Upper lobe of left lung (tissue), 6 donors: ENCODE results near the gene SBF1. TPM values are rescaled to one million over a fixed set of nuclear protein-coding genes. Genes with fewer than 3 reads are reported as not detected.

Source experiments
- ATAC-seq, 2 donors: fragments of 200-7000 bp; cut with Tn5 transposase; one replicate each; pipeline ENCODE4 v1.9.1; 2022; ENCODE audit warnings: mild to moderate bottlenecking in 2 of 2, moderate library complexity in 2 of 2; ENCODE audit not compliant: low FRiP score in 2 of 2
- DNase-seq, 2 donors: peaks; one replicate each; pipeline ENCODE4 v3.0.0-alpha.2; 2019 to 2020
- H3K27ac ChIP-seq, 4 donors: fragments of 200-600 bp; sonication (generic); one replicate each; pipeline ENCODE4 v1.5.1; 2016 to 2019
- H3K27me3 ChIP-seq, 4 donors: fragments of 200-600 bp; sonication (generic); one replicate each; pipeline ENCODE4 v1.5.1; 2017 to 2019
- H3K36me3 ChIP-seq, 4 donors: fragments of 200-600 bp; sonication (generic); one replicate each; pipeline ENCODE4 v1.5.1; 2016 to 2019
- H3K4me1 ChIP-seq, 4 donors: fragments of 200-600 bp; sonication (generic); one replicate each; pipeline ENCODE4 v1.5.1; 2018 to 2019
- H3K4me3 ChIP-seq, 4 donors: fragments of 200-600 bp; sonication (generic); one replicate each; pipeline ENCODE4 v1.5.1; 2017 to 2019; ENCODE audit warnings: mild to moderate bottlenecking in 2 of 4, moderate library complexity in 1 of 4
- H3K9me3 ChIP-seq, 4 donors: fragments of 200-600 bp; sonication (generic); one replicate each; pipeline ENCODE4 v1.5.1; 2018 to 2019
- EP300 ChIP-seq, 4 donors: sonication (generic); formaldehyde crosslinking; IDR thresholded peaks; one replicate each; pipeline ENCODE4 v1.5.1; 2017; ENCODE audit warnings: antibody characterized with exemption in 4 of 4, control low read depth in 2 of 4
- POLR2A ChIP-seq, 4 donors: fragments of 450-650 bp; IDR thresholded peaks; one replicate each; pipeline ENCODE4 v1.5.1; 2016 to 2017; ENCODE audit warnings: antibody characterized with exemption in 4 of 4, mild to moderate bottlenecking in 2 of 4
- POLR2AphosphoS5 ChIP-seq, 2 donors: sonication (generic); formaldehyde crosslinking; IDR thresholded peaks; one replicate each; pipeline ENCODE4 v1.5.1; 2017; ENCODE audit warnings: antibody characterized with exemption in 2 of 2
- WGBS, 2 donors: methylation state at CpG; one replicate each; pipeline ENCODE4 v1.1.5; 2017 to 2018; 5-methylcytosine and 5-hydroxymethylcytosine counted together
- total RNA-seq, 6 donors: library from RNA; depleted of rRNA in 4 of 6; stranded (reverse); fragments of >200 nt in 4 of 6; gene quantifications; one replicate each; pipeline versions ENCODE4 v1.1.0 to v1.2.1, GENCODE V29; 2016 to 2021
- TF ChIP-seq, protein P1 (sequence below), 6 experiments: fragments of 450-650 bp in 4 of 6; fragments of 200-600 bp in 2 of 6; sonication (generic) in 2 of 6; IDR thresholded peaks; one replicate each; pipeline ENCODE4 v1.5.1; 2016 to 2019; ENCODE audit warnings: antibody characterized with exemption in 6 of 6
- donor health status: DM: no; HTN: no; CAD: no; lungs with moderate emphysema.
- donor health status: DM: no; HTN: yes; CAD: no; lungs with severe emphysema.

The SBF1 gene
- total RNA-seq, 6 donors from 2014 or later, result 44.6 to 117 (median 75.7) TPM

DNA sequence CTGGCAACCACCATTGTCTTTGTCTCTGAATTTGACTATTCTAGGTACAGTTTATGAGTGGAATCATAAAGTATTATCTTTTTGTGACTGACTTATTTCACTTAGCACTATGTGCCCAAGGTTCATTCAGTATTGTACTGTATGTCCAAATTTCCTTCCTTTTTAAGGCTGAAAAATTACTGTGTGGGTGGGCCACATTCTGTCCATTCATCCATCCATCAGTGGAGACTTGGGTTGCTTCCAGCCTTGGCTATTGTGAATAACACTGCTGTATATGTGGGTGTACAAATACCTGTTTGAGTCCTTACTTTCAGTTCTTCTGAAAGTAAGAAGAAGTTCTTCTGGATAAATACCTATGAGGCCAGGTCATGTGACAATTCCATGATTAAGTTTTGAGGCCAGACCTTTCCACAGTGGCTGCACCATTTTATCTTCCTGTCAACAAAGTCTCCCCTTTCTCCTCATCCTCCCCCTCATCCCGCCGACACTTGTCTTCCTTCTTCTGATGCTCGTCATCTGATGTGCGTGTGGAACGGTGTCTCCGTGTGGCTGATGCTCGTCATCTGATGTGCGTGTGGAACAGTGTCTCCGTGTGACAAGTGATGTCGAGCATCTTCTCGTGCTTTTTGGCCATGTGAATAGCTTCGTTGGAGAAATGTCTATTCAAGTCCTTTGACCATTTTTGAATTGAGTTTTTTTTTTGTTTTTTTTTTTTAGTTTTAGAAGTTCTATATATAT lies 49.5 kb downstream of the SBF1 start:
- no peaks in the 10 kb centered on the region for H3K27me3 ChIP-seq
- no peaks in the 10 kb centered on the region for H3K4me1 ChIP-seq
- no peak overlapping the region for H3K27ac ChIP-seq
- TF ChIP-seq EP300 (IDR thresholded peaks at IDR 0.05) (no peak), POLR2A (IDR thresholded peaks at IDR 0.05) (no peak), POLR2AphosphoS5 (IDR thresholded peaks at IDR 0.05) (no peak)
- TF ChIP-seq, protein P1, sequence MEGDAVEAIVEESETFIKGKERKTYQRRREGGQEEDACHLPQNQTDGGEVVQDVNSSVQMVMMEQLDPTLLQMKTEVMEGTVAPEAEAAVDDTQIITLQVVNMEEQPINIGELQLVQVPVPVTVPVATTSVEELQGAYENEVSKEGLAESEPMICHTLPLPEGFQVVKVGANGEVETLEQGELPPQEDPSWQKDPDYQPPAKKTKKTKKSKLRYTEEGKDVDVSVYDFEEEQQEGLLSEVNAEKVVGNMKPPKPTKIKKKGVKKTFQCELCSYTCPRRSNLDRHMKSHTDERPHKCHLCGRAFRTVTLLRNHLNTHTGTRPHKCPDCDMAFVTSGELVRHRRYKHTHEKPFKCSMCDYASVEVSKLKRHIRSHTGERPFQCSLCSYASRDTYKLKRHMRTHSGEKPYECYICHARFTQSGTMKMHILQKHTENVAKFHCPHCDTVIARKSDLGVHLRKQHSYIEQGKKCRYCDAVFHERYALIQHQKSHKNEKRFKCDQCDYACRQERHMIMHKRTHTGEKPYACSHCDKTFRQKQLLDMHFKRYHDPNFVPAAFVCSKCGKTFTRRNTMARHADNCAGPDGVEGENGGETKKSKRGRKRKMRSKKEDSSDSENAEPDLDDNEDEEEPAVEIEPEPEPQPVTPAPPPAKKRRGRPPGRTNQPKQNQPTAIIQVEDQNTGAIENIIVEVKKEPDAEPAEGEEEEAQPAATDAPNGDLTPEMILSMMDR (IDR thresholded peaks at IDR 0.05), result no peak
- H3K36me3 ChIP-seq, result peaks cover 22 to 94% (median 64%) of the 10 kb centered on the region in 4 donors
- ATAC-seq, result no peak
- H3K9me3 ChIP-seq, result no peaks in the 10 kb centered on the region
- no peak for DNase-seq
- 97 to 99% methylated on average over 12 of the region's 12 CpGs for WGBS, 2 donors
- no peak overlapping the region for H3K4me3 ChIP-seq

DNA sequence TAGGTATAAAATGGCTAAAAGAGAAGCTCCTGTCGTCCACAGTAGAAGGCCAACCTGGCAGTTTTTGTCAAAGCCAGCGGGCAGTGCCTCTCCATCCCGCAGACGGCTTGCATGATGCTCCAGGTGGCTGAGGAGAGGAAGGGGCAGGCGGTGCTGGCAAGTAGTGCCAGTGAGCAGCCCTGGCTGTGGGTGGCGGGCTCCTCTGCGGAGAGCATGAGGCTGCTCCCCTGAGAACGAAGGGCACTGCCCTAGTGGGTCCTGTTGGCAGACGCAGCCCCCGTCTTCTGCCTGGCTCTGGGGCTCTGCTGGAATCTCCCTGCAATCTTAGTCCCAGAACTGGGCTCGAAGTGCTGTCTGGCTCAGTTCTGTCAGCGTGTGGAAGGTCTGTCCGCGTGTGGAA lies 50.9 kb downstream of the SBF1 start:
- H3K36me3 ChIP-seq, result peaks cover 26 to 94% (median 68%) of the 10 kb centered on the region in 4 donors
- no peaks in the 10 kb centered on the region for H3K4me1 ChIP-seq
- ATAC-seq (no peak), DNase-seq (no peak)
- no peak overlapping the region for H3K27ac ChIP-seq
- 94 to 98% methylated on average over 13 of the region's 14 CpGs for WGBS, 2 donors
- H3K9me3 ChIP-seq, result no peaks in the 10 kb centered on the region
- TF ChIP-seq POLR2A (IDR thresholded peaks at IDR 0.05) (no peak), EP300 (IDR thresholded peaks at IDR 0.05) (no peak), POLR2AphosphoS5 (IDR thresholded peaks at IDR 0.05) (no peak)
- TF ChIP-seq, protein P1 (IDR thresholded peaks at IDR 0.05), result no peak
- no peaks in the 10 kb centered on the region for H3K27me3 ChIP-seq
- H3K4me3 ChIP-seq, result no peak overlapping the region

DNA sequence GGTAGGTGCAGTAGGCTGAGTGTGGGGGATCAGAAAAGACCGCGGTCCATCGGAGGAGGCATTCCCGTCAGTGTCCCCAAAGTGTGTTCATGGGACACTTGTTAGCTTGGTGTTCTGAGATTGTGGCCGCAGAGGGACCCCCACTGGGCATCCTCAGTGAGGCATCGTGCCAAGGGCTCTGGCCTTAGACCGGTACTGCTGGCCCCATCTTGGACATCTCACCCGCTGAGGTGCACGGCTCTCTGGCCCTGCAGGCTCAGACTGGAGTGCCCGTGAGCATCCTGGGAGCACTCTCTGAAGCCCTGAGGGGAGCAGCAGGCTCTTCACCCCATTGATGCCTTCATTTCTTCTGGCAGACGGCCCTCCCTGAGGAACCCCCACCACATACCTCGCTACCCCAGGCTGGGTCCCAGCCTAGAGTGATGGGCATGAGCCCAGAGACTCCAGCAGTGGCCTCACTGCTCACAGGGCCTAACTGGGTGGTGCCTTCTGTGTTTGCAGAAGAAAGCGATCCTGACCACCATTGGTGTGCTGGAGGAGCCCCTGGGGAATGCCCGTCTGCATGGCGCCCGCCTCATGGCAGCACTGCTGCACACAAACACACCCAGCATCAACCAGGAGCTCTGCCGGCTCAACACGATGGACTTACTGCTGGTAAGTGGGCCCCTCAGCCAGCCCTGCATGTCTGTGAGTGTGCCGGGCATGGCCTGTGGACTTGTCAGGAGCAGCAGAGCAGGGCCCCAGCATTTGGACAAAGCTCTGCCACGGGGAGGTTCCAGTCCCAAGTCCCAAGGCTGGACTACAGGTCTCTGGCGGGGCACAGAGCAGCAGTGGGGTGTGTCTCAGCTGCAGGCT lies 51.6 kb downstream of the SBF1 start:
- no peaks in the 10 kb centered on the region for H3K9me3 ChIP-seq
- 96 to 97% methylated on average over 5 to 19 of the region's 21 CpGs for WGBS, 2 donors
- H3K27ac ChIP-seq, result no peak overlapping the region
- H3K27me3 ChIP-seq, result no peaks in the 10 kb centered on the region
- no peak overlapping the region for H3K4me3 ChIP-seq
- peaks cover 26 to 94% (median 69%) of the 10 kb centered on the region in 4 donors for H3K36me3 ChIP-seq
- ATAC-seq (no peak), DNase-seq (peak in 1 of 2 donors; percentile 12)
- no peaks in the 10 kb centered on the region for H3K4me1 ChIP-seq
- TF ChIP-seq EP300 (IDR thresholded peaks at IDR 0.05), result no peak
- no peak for TF ChIP-seq POLR2AphosphoS5 (IDR thresholded peaks at IDR 0.05)
- TF ChIP-seq, protein P1 (IDR thresholded peaks at IDR 0.05), result no peak
- TF ChIP-seq POLR2A (IDR thresholded peaks at IDR 0.05), result no peak

DNA sequence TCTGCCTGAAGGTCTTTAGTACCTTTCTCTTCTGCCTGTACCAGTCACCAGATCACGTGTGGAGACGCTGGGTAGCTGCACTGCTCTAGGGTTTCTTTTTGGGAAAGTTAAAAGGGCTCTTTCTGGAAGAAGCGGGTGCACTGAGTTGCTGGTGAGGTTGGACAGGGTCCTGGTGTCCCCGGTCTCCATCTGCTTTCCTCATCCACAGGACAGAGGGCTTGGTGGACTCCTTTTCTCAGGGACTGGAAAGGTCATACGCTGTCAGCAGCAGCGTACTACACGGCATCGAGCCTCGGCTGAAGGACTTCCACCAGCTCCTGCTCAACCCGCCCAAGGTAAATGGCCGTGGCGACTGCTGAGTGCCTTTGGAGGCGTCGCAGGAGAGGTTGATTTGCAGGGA lies 52.8 kb downstream of the SBF1 start:
- Histone ChIP-seq H3K27me3 (no peaks in the 10 kb centered on the region), H3K4me3 (no peak overlapping the region), H3K27ac (no peak overlapping the region), H3K9me3 (no peaks in the 10 kb centered on the region), H3K36me3 (peaks cover 35 to 94% (median 77%) of the 10 kb centered on the region in 4 donors), H3K4me1 (no peaks in the 10 kb centered on the region)
- TF ChIP-seq POLR2AphosphoS5 (IDR thresholded peaks at IDR 0.05) (no peak), POLR2A (IDR thresholded peaks at IDR 0.05) (no peak), EP300 (IDR thresholded peaks at IDR 0.05) (no peak)
- TF ChIP-seq, protein P1 (IDR thresholded peaks at IDR 0.05), result no peak
- DNase-seq, result no peak
- 95 to 98% methylated on average over 14 of the region's 14 CpGs for WGBS, 2 donors
- ATAC-seq, result no peak
